ENCODE measurements around the gene KIFC3. TPM values are rescaled to one million over a fixed set of nuclear protein-coding genes. Genes with fewer than 3 reads are reported as not detected.

Gene KIFC3
- total RNA-seq, 2 donors from 2014 or later: 3.8 to 5.7 TPM

GRCh38 chr16:57828272-57829161, 26.2 kb upstream of the KIFC3 start:
- intact Hi-C loops (cut with DNase I): no loop called here
- Histone ChIP-seq H3K9me3 (no peaks in the 10 kb centered on the region), H3K9ac (ENCODE audit: low read depth in 2 of 2, low read length in 2 of 2) (no peak overlapping the region), H3K36me3 (no peaks in the 10 kb centered on the region), H3K4me1 (no peaks in the 10 kb centered on the region), H3K27ac (no peak overlapping the region), H3K4me3 (no peak overlapping the region), H3K27me3 (no peaks in the 10 kb centered on the region)
- no peak for TF ChIP-seq CTCF (IDR thresholded peaks at IDR 0.05)
- DNase-seq: no peak

GRCh38 chr16:57826706-57827625, 24.7 kb upstream of the KIFC3 start:
- no peaks in the 10 kb centered on the region for H3K27me3 ChIP-seq
- intact Hi-C loops (cut with DNase I): no loop called here
- no peak overlapping the region for H3K9ac ChIP-seq (ENCODE audit: low read depth in 2 of 2, low read length in 2 of 2)
- TF ChIP-seq CTCF (IDR thresholded peaks at IDR 0.05): no peak
- no peaks in the 10 kb centered on the region for H3K4me1 ChIP-seq
- H3K36me3 ChIP-seq: no peaks in the 10 kb centered on the region
- no peaks in the 10 kb centered on the region for H3K9me3 ChIP-seq
- DNase-seq: no peak
- H3K27ac ChIP-seq: no peak overlapping the region
- no peak overlapping the region for H3K4me3 ChIP-seq

GRCh38 chr16:57826052-57826451, 23.8 kb upstream of the KIFC3 start:
- no peak for DNase-seq
- H3K9ac ChIP-seq (ENCODE audit: low read depth in 2 of 2, low read length in 2 of 2): no peak overlapping the region
- intact Hi-C loops (cut with DNase I): no loop called here
- H3K27ac ChIP-seq: no peak overlapping the region
- H3K4me1 ChIP-seq: no peaks in the 10 kb centered on the region
- TF ChIP-seq CTCF (IDR thresholded peaks at IDR 0.05): no peak
- no peak overlapping the region for H3K4me3 ChIP-seq
- no peaks in the 10 kb centered on the region for H3K9me3 ChIP-seq
- H3K27me3 ChIP-seq: no peaks in the 10 kb centered on the region
- no peaks in the 10 kb centered on the region for H3K36me3 ChIP-seq

GRCh38 chr16:57825298-57826044, 23.2 kb upstream of the KIFC3 start:
- no peak for DNase-seq
- Histone ChIP-seq H3K4me1 (no peaks in the 10 kb centered on the region), H3K9ac (ENCODE audit: low read depth in 2 of 2, low read length in 2 of 2) (no peak overlapping the region), H3K36me3 (no peaks in the 10 kb centered on the region), H3K4me3 (no peak overlapping the region), H3K9me3 (no peaks in the 10 kb centered on the region), H3K27ac (no peak overlapping the region), H3K27me3 (no peaks in the 10 kb centered on the region)
- no peak for TF ChIP-seq CTCF (IDR thresholded peaks at IDR 0.05)
- intact Hi-C loops (cut with DNase I): no loop called here

GRCh38 chr16:57824888-57825287, 22.6 kb upstream of the KIFC3 start:
- H3K27ac ChIP-seq: no peak overlapping the region
- no peak overlapping the region for H3K9ac ChIP-seq (ENCODE audit: low read depth in 2 of 2, low read length in 2 of 2)
- H3K4me1 ChIP-seq: no peaks in the 10 kb centered on the region
- no peak overlapping the region for H3K4me3 ChIP-seq
- no peaks in the 10 kb centered on the region for H3K9me3 ChIP-seq
- H3K36me3 ChIP-seq: no peaks in the 10 kb centered on the region
- no peak for DNase-seq
- intact Hi-C loops (cut with DNase I): no loop called here
- H3K27me3 ChIP-seq: no peaks in the 10 kb centered on the region
- no peak for TF ChIP-seq CTCF (IDR thresholded peaks at IDR 0.05)

Measured in colonic mucosa (tissue), 4 donors.